ENCODE data around the gene LRFN3.
"Not testable (repeated sequence)": the region's sequence is repeated elsewhere in the genome, so short reads cannot be mapped to it uniquely, and the experiment has no call there.

- TF ChIP-seq CTCF (conservative IDR thresholded peaks at IDR 0.05; ENCODE audit: low read depth, low read length); EZH2 (IDR thresholded peaks at IDR 0.05; ENCODE audit: borderline replicate concordance, low read depth, low read length, poor library complexity, severe bottlenecking): not testable (repeated sequence)
These were observed 21.2 kb downstream of the LRFN3 start for GRCh38 chr19:35957411-35957810.

Data from A673 (cell line).